ENCODE results near the gene TYRO3. TPM values are rescaled to one million over a fixed set of nuclear protein-coding genes. Genes with fewer than 3 reads are reported as not detected.

The TYRO3 gene
- total RNA-seq, 4 donors from 2014 or later, result 4.6 to 8.7 (median 7.1) TPM

GRCh38 chr15:41512512-41512939, 46.5 kb upstream of the TYRO3 start:
- WGBS, result 4% methylated on average over 10 of the region's 33 CpGs
- intact Hi-C loops (cut with DNase I), result no loop called here
- DNase-seq (ENCODE audit: extremely low spot score), result no peak
- TF ChIP-seq POLR2A (IDR thresholded peaks at IDR 0.05; ENCODE audit: low read depth) (no peak), POLR2AphosphoS5 (IDR thresholded peaks at IDR 0.05) (no peak), CTCF (IDR thresholded peaks at IDR 0.05) (no peak), EP300 (IDR thresholded peaks at IDR 0.05) (no peak)
- peaks cover 3 to 42% (median 27%) of the 10 kb centered on the region in 4 donors for H3K27me3 ChIP-seq
- no peaks in the 10 kb centered on the region for H3K9me3 ChIP-seq
- peaks cover 0 to 12% (median 6%) of the 10 kb centered on the region in 4 donors for H3K36me3 ChIP-seq
- H3K4me3 ChIP-seq, result peak overlapping the region; percentile 40 to 52 (median 46)
- no peak overlapping the region for H3K27ac ChIP-seq (replicated peaks in 1 of 4)
- peaks cover 28 to 33% (median 29%) of the 10 kb centered on the region in 4 donors for H3K4me1 ChIP-seq

DNA sequence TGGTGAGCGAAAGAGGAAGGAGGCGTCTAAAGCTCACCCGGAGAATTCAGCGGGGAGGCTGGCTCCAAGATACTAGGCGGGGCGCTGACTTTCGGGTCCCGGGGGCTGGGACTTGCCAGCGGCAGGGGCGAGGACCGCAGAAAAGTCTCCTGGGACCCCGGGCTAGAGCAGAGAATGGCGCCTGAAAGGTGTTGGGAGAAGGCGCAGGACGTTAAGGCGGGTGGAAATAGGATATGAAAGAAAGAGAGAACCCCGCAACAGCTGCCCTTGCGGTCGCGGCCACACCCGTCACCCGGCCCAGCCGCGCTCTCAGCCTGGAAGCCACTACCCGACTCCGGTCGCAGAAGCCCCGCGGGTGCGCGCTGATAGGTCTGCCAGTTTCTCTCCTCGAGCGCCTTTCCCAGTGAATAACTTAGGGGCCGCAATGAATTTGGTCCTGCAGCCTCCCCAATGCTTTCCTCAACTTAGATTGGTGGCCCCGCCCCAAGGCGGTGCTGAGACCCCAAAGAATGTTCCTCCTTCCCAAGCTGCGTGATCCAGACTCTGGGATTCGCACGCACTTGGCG, 46.0 kb upstream of the TYRO3 start:
- intact Hi-C loops (cut with DNase I), result no loop called here
- peak overlapping the region; percentile 40 to 52 (median 46) for H3K4me3 ChIP-seq
- peaks cover 28 to 33% (median 29%) of the 10 kb centered on the region in 4 donors for H3K4me1 ChIP-seq
- no peaks in the 10 kb centered on the region for H3K9me3 ChIP-seq
- H3K27me3 ChIP-seq, result peaks cover 3 to 42% (median 27%) of the 10 kb centered on the region in 4 donors
- no peak for DNase-seq (ENCODE audit: extremely low spot score)
- no peak overlapping the region for H3K27ac ChIP-seq (replicated peaks in 1 of 4)
- H3K36me3 ChIP-seq, result peaks cover 0 to 17% (median 9%) of the 10 kb centered on the region in 4 donors
- 2% methylated on average over 23 of the region's 40 CpGs for WGBS
- TF ChIP-seq POLR2AphosphoS5 (IDR thresholded peaks at IDR 0.05) (no peak), EP300 (IDR thresholded peaks at IDR 0.05) (no peak), POLR2A (IDR thresholded peaks at IDR 0.05; ENCODE audit: low read depth) (no peak), CTCF (IDR thresholded peaks at IDR 0.05) (no peak)

DNA sequence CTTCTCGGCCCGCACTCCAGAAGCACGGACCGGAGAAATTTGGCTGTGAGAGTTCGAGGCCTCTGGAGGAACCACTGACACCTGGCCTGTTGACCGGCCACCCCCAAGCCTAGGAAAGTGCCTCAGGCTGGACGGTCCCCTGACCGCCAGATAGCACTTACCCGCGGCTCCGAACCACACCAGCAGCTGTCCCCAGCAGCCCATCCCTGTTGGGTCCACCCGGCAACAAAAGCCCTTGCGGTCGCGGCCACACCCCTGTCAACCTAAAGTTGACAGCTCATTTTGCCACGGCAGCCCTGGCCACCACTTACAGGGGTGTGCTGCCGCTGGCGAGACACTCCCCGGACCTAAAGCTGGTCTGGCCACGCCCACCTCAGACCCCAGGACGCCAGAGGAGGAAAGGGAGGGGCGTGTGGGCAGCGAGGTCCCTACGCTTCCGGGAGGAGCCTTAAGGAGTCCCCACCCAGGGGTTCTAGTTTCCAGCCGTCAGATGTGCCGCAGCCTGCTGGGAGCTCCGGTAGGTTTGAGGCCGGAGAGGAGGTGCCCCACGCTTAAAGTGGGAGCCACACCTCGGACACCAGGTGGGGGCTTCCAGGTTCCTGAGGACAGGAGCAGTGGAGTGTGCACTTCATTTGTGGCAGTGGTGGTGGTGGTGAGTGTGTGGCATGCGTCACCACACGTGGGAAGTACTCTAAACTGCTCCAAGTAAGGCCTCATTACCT, 45.3 kb upstream of the TYRO3 start, which contains the start of gene LTK:
LTK (minus strand) TSS at position 322 of the 722 bp plus-strand sequence; CDS start at position 204, 118 bp downstream.
- Histone ChIP-seq H3K9me3 (no peaks in the 10 kb centered on the region), H3K36me3 (peaks cover 0 to 21% (median 10%) of the 10 kb centered on the region in 4 donors), H3K27me3 (peaks cover 3 to 42% (median 27%) of the 10 kb centered on the region in 4 donors), H3K4me3 (peak within 1 kb of the TSS; percentile 40 to 52 (median 46)), H3K27ac (replicated peaks in 1 of 4) (no peak within 1 kb of the TSS), H3K4me1 (peaks cover 28 to 33% (median 29%) of the 10 kb centered on the region in 4 donors)
- intact Hi-C loops (cut with DNase I), result no loop called here
- DNase-seq (ENCODE audit: extremely low spot score), result no peak
- WGBS, result 22% methylated on average over 7 of the region's 33 CpGs
- no peak for TF ChIP-seq EP300 (IDR thresholded peaks at IDR 0.05)
- no peak for TF ChIP-seq POLR2A (IDR thresholded peaks at IDR 0.05; ENCODE audit: low read depth)
- TF ChIP-seq CTCF (IDR thresholded peaks at IDR 0.05), result no peak
- no peak for TF ChIP-seq POLR2AphosphoS5 (IDR thresholded peaks at IDR 0.05)

DNA sequence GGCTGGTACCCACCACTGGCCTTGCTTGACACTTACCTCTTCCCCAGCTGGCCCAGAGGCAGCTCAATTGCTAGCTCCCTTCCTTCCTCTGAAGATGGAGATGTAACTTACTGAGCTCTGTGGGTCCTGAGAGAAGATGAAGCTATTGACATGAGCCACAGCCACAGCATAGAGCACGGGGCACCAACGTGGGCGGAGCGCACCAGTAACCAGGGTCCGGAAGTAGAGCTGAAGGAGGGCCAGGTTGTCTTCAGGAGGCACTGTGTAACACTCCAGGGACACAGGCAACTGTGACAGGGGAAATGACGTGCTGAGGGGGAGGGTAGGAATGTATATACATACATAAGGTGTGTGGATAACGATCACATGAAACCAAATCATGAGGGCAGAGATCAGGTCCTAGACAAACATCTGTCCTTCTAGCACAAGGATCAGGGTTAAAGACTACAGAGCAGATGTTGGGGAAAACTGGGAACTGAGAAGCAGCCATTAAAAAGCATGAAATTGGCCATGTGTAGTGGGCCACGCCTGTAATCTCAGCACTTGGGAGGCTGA, 41.0 kb upstream of the TYRO3 start:
- H3K4me3 ChIP-seq, result no peak overlapping the region
- H3K4me1 ChIP-seq, result peaks cover 10 to 13% (median 10%) of the 10 kb centered on the region in 4 donors
- peaks cover 0 to 54% (median 33%) of the 10 kb centered on the region in 4 donors for H3K36me3 ChIP-seq
- no peak for TF ChIP-seq EP300 (IDR thresholded peaks at IDR 0.05)
- no peak for TF ChIP-seq POLR2A (IDR thresholded peaks at IDR 0.05; ENCODE audit: low read depth)
- no peak for TF ChIP-seq CTCF (IDR thresholded peaks at IDR 0.05)
- no peak for TF ChIP-seq POLR2AphosphoS5 (IDR thresholded peaks at IDR 0.05)
- 93% methylated on average over 8 of the region's 8 CpGs for WGBS
- H3K27ac ChIP-seq (replicated peaks in 1 of 4), result no peak overlapping the region
- intact Hi-C loops (cut with DNase I), result no loop called here
- H3K27me3 ChIP-seq, result peaks cover 0 to 12% (median 5%) of the 10 kb centered on the region in 4 donors
- no peaks in the 10 kb centered on the region for H3K9me3 ChIP-seq
- no peak for DNase-seq (ENCODE audit: extremely low spot score)

Measured in esophagus muscularis mucosa (tissue), 4 donors.